H9 (cell line): ENCODE data around the gene SRP68. TPM values are rescaled to one million over a fixed set of nuclear protein-coding genes. Genes with fewer than 3 reads are reported as not detected.
A peak's percentile ranks its signal among the peaks of the same experiment; 100 is the strongest.

ENCODE experiments used
- DNase-seq: peaks from one replicate; pipeline ENCODE4 v3.0.0-alpha.2; 2017
- H2AFZ ChIP-seq: one replicate; pipeline ENCODE4 v1.6.1; 2013; ENCODE audit warnings: mild to moderate bottlenecking, low read length, control low read depth, moderate library complexity
- H2AK5ac ChIP-seq: 2 replicates; pipeline ENCODE4 v1.6.1; 2013; ENCODE audit warnings: low read length, control low read depth, mixed read lengths; ENCODE audit not compliant: insufficient read length
- H2BK120ac ChIP-seq: one replicate; pipeline ENCODE4 v1.6.1; 2013; ENCODE audit warnings: low read depth, mild to moderate bottlenecking, low read length, control low read depth, inconsistent platforms; ENCODE audit not compliant: poor library complexity, severe bottlenecking
- H2BK12ac ChIP-seq: 2 replicates; pipeline ENCODE4 v1.6.1; 2013; ENCODE audit warnings: low read length, control low read depth, mixed read lengths, low read depth; ENCODE audit not compliant: insufficient read length
- H2BK15ac ChIP-seq: 2 replicates; pipeline ENCODE4 v1.6.1; 2013; ENCODE audit warnings: low read depth, low read length, control low read depth
- H2BK20ac ChIP-seq: one replicate; pipeline ENCODE4 v1.6.1; 2013; ENCODE audit warnings: low read depth, mild to moderate bottlenecking, low read length, control low read depth, inconsistent platforms; ENCODE audit not compliant: poor library complexity, severe bottlenecking
- H2BK5ac ChIP-seq: 2 replicates; pipeline ENCODE4 v1.6.1; 2013; ENCODE audit warnings: low read length, control low read depth, mixed read lengths; ENCODE audit not compliant: insufficient read length
- H3K14ac ChIP-seq: 2 replicates; pipeline ENCODE4 v1.6.1; 2013; ENCODE audit warnings: low read length, control low read depth; ENCODE audit not compliant: insufficient read depth
- H3K18ac ChIP-seq: 2 replicates; pipeline ENCODE4 v1.6.1; 2013; ENCODE audit warnings: low read depth, mild to moderate bottlenecking, mixed read lengths, low read length, control low read depth; ENCODE audit not compliant: insufficient read length
- H3K23ac ChIP-seq: 2 replicates; pipeline ENCODE4 v1.6.1; 2013; ENCODE audit warnings: low read length, control low read depth, mixed read lengths, low read depth; ENCODE audit not compliant: insufficient read length
- H3K23me2 ChIP-seq: 2 replicates; pipeline ENCODE4 v1.6.1; 2013; ENCODE audit warnings: low read depth, mild to moderate bottlenecking, mixed read lengths, low read length, control low read depth; ENCODE audit not compliant: insufficient read length, poor library complexity, severe bottlenecking
- H3K27ac ChIP-seq: 2 replicates; pipeline ENCODE4 v1.5.1; 2013; ENCODE audit warnings: low read length, control low read depth, mixed read lengths, low read depth; ENCODE audit not compliant: insufficient read length
- H3K27me3 ChIP-seq: 2 replicates; pipeline ENCODE4 v1.6.1; 2013; ENCODE audit warnings: low read length, control low read depth, inconsistent platforms; ENCODE audit not compliant: insufficient read depth
- H3K4ac ChIP-seq: 2 replicates; pipeline ENCODE4 v1.6.1; 2013; ENCODE audit warnings: low read depth, mild to moderate bottlenecking, control low read depth, inconsistent platforms, low read length, moderate library complexity
- H3K4me1 ChIP-seq: 2 replicates; pipeline ENCODE4 v1.6.1; 2013; ENCODE audit warnings: low read length, control low read depth, inconsistent platforms; ENCODE audit not compliant: insufficient read depth
- H3K4me2 ChIP-seq: 2 replicates; pipeline ENCODE4 v1.6.1; 2013; ENCODE audit warnings: low read length, control low read depth, mixed read lengths; ENCODE audit not compliant: insufficient read length, insufficient read depth
- H3K56ac ChIP-seq: 2 replicates; pipeline ENCODE4 v1.6.1; 2013; ENCODE audit warnings: low read depth, mild to moderate bottlenecking, mixed read lengths, low read length, control low read depth; ENCODE audit not compliant: insufficient read length
- H3K79me1 ChIP-seq: 2 replicates; pipeline ENCODE4 v1.6.1; 2013; ENCODE audit warnings: low read depth, mild to moderate bottlenecking, moderate library complexity, low read length, control low read depth, inconsistent platforms; ENCODE audit not compliant: insufficient read depth, poor library complexity, severe bottlenecking
- H3K79me2 ChIP-seq: 2 replicates; pipeline ENCODE4 v1.6.1; 2013; ENCODE audit warnings: low read length, control low read depth, inconsistent platforms; ENCODE audit not compliant: insufficient read depth
- H3K9ac ChIP-seq: 2 replicates; pipeline ENCODE4 v1.6.1; 2013; ENCODE audit warnings: low read length, control low read depth, mixed read lengths; ENCODE audit not compliant: insufficient read length; ENCODE audit errors: extremely low read depth
- H3K9me3 ChIP-seq: one replicate; pipeline ENCODE4 v1.6.1; 2013; ENCODE audit warnings: low read depth, low read length, inconsistent platforms; ENCODE audit not compliant: control insufficient read depth
- H3T11ph ChIP-seq: one replicate; pipeline ENCODE4 v1.6.1; 2013; ENCODE audit warnings: mild to moderate bottlenecking, low read length, control low read depth, inconsistent platforms
- H4K20me1 ChIP-seq: one replicate; pipeline ENCODE4 v1.6.1; 2013; ENCODE audit not compliant: control insufficient read depth, insufficient read length, insufficient read depth
- H4K5ac ChIP-seq: 2 replicates; pipeline ENCODE4 v1.6.1; 2013; ENCODE audit warnings: low read depth, mild to moderate bottlenecking, mixed read lengths, low read length, control low read depth; ENCODE audit not compliant: insufficient read length
- H4K8ac ChIP-seq: replicated peaks from 2 replicates; pipeline ENCODE4 v1.6.1; 2013; ENCODE audit warnings: low read length, control low read depth, mixed read lengths, low read depth; ENCODE audit not compliant: insufficient read length
- H4K91ac ChIP-seq: 2 replicates; pipeline ENCODE4 v1.6.1; 2013; ENCODE audit warnings: low read depth, mild to moderate bottlenecking, moderate library complexity, mixed read lengths, low read length, control low read depth; ENCODE audit not compliant: insufficient read length
- H3K27ac Mint-ChIP-seq, 3 experiments: 2 replicates in 2 of 3; 3 replicates in 1 of 3; pipeline ENCODE4 v1.8.0; 2020 to 2021; ENCODE audit warnings: mixed read lengths in 3 of 3, mild to moderate bottlenecking in 1 of 3, moderate library complexity in 1 of 3
- H3K27me3 Mint-ChIP-seq: 2 replicates; pipeline ENCODE4 v1.8.0; 2021; ENCODE audit warnings: low read depth, mild to moderate bottlenecking, moderate library complexity, mixed read lengths
- H3K36me3 Mint-ChIP-seq, 3 experiments: 2 replicates in 2 of 3; 3 replicates in 1 of 3; pipeline ENCODE4 v1.8.0; 2020 to 2021; ENCODE audit warnings: low read depth in 3 of 3, mixed read lengths in 3 of 3; ENCODE audit not compliant: insufficient read depth in 1 of 3
- H3K4me1 Mint-ChIP-seq, 2 experiments: 2 replicates each; pipeline ENCODE4 v1.8.0; 2020; ENCODE audit warnings: mixed read lengths in 2 of 2
- H3K4me3 Mint-ChIP-seq, 2 experiments: 2 replicates in 1 of 2; 3 replicates in 1 of 2; pipeline ENCODE4 v1.8.0; 2020 to 2021; ENCODE audit warnings: mild to moderate bottlenecking in 2 of 2, mixed read lengths in 2 of 2, moderate library complexity in 1 of 2
- H3K9me3 Mint-ChIP-seq, 2 experiments: 2 replicates in 1 of 2; 3 replicates in 1 of 2; pipeline ENCODE4 v1.8.0; 2020; ENCODE audit warnings: mild to moderate bottlenecking in 2 of 2, mixed read lengths in 2 of 2, moderate library complexity in 1 of 2
- WGBS: extraction: QIAGEN DNeasy Blood & Tissue Kit; methylation state at CpG from one replicate; pipeline ENCODE4 v1.1.7; 2013; ENCODE audit warnings: missing lambda C conversion rate, low lambda C conversion rate, mixed read lengths; ENCODE audit not compliant: insufficient read length; ENCODE audit errors: extremely low coverage; 5-methylcytosine and 5-hydroxymethylcytosine counted together
- total RNA-seq: library from RNA; stranded (reverse); gene quantifications from 2 replicates; pipeline ENCODE4 v1.2.1, GENCODE V29; 2021
- TF ChIP-seq, protein P1 (sequence below): fragments of 200-600 bp; sonication (generic); conservative IDR thresholded peaks from 3 replicates; pipeline ENCODE4 v1.8.0; 2021; ENCODE audit warnings: antibody characterized with exemption, mild to moderate bottlenecking

The SRP68 gene
- total RNA-seq, 1 experiment from 2014 or later, result 86.1 TPM

DNA sequence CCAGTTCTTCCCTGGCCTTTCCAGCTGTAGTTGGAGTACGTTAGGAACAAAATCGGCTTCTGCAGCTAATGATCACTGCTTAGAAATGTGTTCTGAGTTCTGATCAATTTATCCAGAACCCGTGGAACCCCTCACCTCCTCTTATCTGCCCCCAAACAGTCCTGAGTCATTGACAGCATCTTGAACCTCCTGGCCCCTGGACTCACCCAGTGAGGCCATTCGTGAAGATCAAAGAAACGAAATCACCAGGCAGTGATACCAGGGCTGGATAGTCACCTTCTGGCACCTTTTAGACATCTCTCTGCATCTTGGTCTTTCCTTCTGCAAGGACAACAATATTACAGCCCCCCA lies 48.3 kb upstream of the SRP68 start:
- Histone ChIP-seq H4K8ac (no peak overlapping the region), H2BK20ac (no peak overlapping the region), H2BK5ac (no peak overlapping the region), H4K20me1 (no peaks in the 10 kb centered on the region), H4K5ac (no peak overlapping the region), H2BK15ac (no peak overlapping the region), H3K18ac (no peak overlapping the region), H3K4ac (no peak overlapping the region), H2AK5ac (no peak overlapping the region), H2AFZ (no peak overlapping the region), H4K91ac (no peak overlapping the region), H3K27ac (no peak overlapping the region), H2BK12ac (no peak overlapping the region), H3K56ac (no peak overlapping the region), H3K79me2 (no peaks in the 10 kb centered on the region), H3K4me1 (no peaks in the 10 kb centered on the region; the same call in 1 of the 2 replicates), H3K9ac (no peak overlapping the region), H3K27me3 (no peaks in the 10 kb centered on the region), H3T11ph (no peak overlapping the region), H3K4me2 (no peak overlapping the region), H2BK120ac (no peak overlapping the region), H3K23me2 (no peaks in the 10 kb centered on the region), H3K79me1 (no peaks in the 10 kb centered on the region), H3K9me3 (no peaks in the 10 kb centered on the region), H3K23ac (no peak overlapping the region), H3K14ac (no peak overlapping the region)
- no peak overlapping the region for H3K27ac Mint-ChIP-seq
- WGBS, result no CpG with 5 or more reads among the region's 5 CpGs
- peaks cover 32 to 33% of the 10 kb centered on the region in 2 experiments for H3K4me1 Mint-ChIP-seq
- no peaks in the 10 kb centered on the region for H3K36me3 Mint-ChIP-seq
- peak overlapping the region in 1 of 2 experiments; percentile 28; a peak in 2 of 5 replicates for H3K4me3 Mint-ChIP-seq
- DNase-seq, result no peak
- peaks cover 10% of the 10 kb centered on the region for H3K27me3 Mint-ChIP-seq
- TF ChIP-seq, protein P1, sequence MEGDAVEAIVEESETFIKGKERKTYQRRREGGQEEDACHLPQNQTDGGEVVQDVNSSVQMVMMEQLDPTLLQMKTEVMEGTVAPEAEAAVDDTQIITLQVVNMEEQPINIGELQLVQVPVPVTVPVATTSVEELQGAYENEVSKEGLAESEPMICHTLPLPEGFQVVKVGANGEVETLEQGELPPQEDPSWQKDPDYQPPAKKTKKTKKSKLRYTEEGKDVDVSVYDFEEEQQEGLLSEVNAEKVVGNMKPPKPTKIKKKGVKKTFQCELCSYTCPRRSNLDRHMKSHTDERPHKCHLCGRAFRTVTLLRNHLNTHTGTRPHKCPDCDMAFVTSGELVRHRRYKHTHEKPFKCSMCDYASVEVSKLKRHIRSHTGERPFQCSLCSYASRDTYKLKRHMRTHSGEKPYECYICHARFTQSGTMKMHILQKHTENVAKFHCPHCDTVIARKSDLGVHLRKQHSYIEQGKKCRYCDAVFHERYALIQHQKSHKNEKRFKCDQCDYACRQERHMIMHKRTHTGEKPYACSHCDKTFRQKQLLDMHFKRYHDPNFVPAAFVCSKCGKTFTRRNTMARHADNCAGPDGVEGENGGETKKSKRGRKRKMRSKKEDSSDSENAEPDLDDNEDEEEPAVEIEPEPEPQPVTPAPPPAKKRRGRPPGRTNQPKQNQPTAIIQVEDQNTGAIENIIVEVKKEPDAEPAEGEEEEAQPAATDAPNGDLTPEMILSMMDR, result no peak
- H3K9me3 Mint-ChIP-seq, result peaks cover 0 to 2% of the 10 kb centered on the region in 2 experiments; a peak in 1 of 5 replicates
